IPS DF 19.7 (cell line): ENCODE measurements around the gene GAS6.
"Not testable (repeated sequence)": the region's sequence is repeated elsewhere in the genome, so short reads cannot be mapped to it uniquely, and the experiment has no call there.

Experiments
- DNase-seq: peaks from one replicate; pipeline ENCODE4 v3.0.0-alpha.2; 2013; ENCODE audit warnings: low read depth, low spot score

GAS6 gene

GRCh38 chr13:113791761-113792160 lies 72.1 kb downstream of the GAS6 start:
- DNase-seq = no peak

- no peak for DNase-seq
Measured at GRCh38 chr13:113791226-113791625, 72.7 kb downstream of the GAS6 start.

GRCh38 chr13:113789931-113790330 lies 73.9 kb downstream of the GAS6 start:
- DNase-seq = not testable (repeated sequence)

- no peak for DNase-seq
Measured at GRCh38 chr13:113789167-113789566, 74.7 kb downstream of the GAS6 start.

- no peak for DNase-seq
Measured at GRCh38 chr13:113788413-113789135, 75.3 kb downstream of the GAS6 start.

- DNase-seq = no peak
Measured at GRCh38 chr13:113787694-113788093, 76.2 kb downstream of the GAS6 start.

- no peak for DNase-seq
Measured at GRCh38 chr13:113786262-113786841, 77.5 kb downstream of the GAS6 start.

GRCh38 chr13:113785051-113786010 lies 78.5 kb downstream of the GAS6 start:
- no peak for DNase-seq

GRCh38 chr13:113784645-113785024 lies 79.2 kb downstream of the GAS6 start:
- no peak for DNase-seq

GRCh38 chr13:113783966-113784644 lies 79.8 kb downstream of the GAS6 start:
- no peak for DNase-seq

- no peak for DNase-seq
Measured at GRCh38 chr13:113783200-113783881, 80.5 kb downstream of the GAS6 start.

- DNase-seq = no peak
Measured at GRCh38 chr13:113782472-113782871, 81.4 kb downstream of the GAS6 start.

GRCh38 chr13:113781571-113781970 lies 82.3 kb downstream of the GAS6 start:
- no peak for DNase-seq

GRCh38 chr13:113777311-113778260 lies 86.3 kb downstream of the GAS6 start:
- DNase-seq = no peak

- no peak for DNase-seq
Measured at GRCh38 chr13:113776231-113777125, 87.4 kb downstream of the GAS6 start.

- no peak for DNase-seq
Measured at GRCh38 chr13:113775451-113776145, 88.3 kb downstream of the GAS6 start.

- DNase-seq = no peak
Measured at GRCh38 chr13:113774177-113775107, 89.4 kb downstream of the GAS6 start.
